Caki2 (cell line): ENCODE results near the gene ISLR2. TPM values are rescaled to one million over a fixed set of nuclear protein-coding genes. Genes with fewer than 3 reads are reported as not detected.

Source experiments
- DNase-seq: peaks from one replicate; pipeline ENCODE4 v3.0.0-alpha.2; 2015; ENCODE audit warnings: low read depth
- in situ Hi-C: cut with HindIII; loops from 2 replicates; pipeline ENCODE4 v1.10.0; 2016; ENCODE audit warnings: low sequenced_read_pairs, low pct_unique_long_range_greater_than_20kb, mixed read lengths
- total RNA-seq: library from RNA; depleted of rRNA; stranded (reverse); fragments of >200 nt; shearing (Covaris generic); gene quantifications from 2 replicates; pipeline ENCODE4 v1.2.3, GENCODE V29; 2014; ENCODE audit warnings: low replicate concordance

The ISLR2 gene
- total RNA-seq, 1 experiment from 2014 or later, result 1.4 TPM

DNA sequence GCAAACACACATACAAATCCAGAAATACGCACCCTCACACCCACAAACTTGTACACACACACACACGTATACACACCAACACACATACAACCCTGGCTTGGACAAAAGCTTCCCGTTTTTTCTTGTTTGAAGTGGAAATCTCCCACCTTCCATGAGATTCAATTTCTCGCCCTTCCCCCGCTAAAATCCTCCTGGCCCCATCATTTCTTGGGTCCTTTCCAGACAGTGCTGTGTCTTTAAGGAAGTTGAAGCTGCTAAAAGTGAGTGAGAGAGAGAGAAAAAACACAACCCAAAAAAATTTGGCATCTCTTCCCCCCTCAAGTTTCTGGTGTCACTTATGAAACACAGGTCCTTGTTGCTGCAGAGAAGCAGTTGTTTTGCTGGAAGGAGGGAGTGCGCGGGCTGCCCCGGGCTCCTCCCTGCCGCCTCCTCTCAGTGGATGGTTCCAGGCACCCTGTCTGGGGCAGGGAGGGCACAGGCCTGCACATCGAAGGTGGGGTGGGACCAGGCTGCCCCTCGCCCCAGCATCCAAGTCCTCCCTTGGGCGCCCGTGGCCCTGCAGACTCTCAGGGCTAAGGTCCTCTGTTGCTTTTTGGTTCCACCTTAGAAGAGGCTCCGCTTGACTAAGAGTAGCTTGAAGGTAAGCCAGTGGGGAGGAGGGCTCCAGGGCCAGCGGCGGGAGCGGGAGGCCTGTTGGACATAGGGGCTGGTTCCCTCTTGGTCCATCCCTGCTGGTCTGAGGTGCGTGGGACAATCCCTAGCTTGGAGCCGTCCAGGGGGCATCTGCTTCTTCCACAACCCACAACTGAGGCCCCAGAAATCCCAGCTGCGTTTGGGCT is 43.2 kb downstream of the ISLR2 start, which contains the start of gene ISLR:
Gene ISLR, plus strand, starts transcription at position 331 of the 839 bp plus-strand sequence. CDS start 1,149 bp downstream, outside the sequence.
- in situ Hi-C loops, result no loop called here
- DNase-seq, result no peak

DNA sequence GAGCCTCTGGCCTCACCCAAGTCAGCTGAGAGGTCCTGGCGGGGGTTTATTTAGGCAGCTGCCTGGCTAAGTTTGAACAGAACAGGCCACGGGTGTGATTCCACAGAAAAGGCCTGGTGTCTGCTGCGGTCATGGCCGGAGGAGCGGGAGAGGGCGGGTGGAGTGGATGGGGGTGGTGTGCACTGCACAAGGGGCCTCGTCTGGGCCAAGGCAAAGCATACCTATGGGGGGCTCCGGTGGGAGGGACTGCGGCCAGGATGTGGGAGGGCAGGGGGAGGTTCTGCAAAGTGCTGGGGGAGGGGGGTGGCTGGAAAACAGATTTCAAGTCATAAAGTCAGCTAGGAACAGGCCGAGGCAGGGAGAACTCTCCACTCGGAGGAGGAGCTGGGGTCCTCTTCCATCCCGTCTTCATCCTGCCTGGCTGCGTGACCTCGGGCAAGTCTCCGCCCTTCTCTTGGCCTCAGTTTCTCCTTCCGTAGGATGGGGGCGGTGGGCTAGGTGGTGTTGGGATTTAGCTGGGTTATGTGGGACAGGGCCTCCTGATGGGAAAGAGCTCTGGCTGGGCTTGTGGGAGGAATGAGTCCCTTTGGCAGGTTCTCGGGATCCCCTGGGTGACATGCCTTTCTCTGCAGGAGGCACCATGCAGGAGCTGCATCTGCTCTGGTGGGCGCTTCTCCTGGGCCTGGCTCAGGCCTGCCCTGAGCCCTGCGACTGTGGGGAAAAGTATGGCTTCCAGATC is 44.0 kb downstream of the ISLR2 start:
- in situ Hi-C loops, result no loop called here
- DNase-seq, result no peak

DNA sequence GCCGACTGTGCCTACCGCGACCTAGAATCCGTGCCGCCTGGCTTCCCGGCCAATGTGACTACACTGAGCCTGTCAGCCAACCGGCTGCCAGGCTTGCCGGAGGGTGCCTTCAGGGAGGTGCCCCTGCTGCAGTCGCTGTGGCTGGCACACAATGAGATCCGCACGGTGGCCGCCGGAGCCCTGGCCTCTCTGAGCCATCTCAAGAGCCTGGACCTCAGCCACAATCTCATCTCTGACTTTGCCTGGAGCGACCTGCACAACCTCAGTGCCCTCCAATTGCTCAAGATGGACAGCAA is 44.5 kb downstream of the ISLR2 start:
- in situ Hi-C loops, result no loop called here
- no peak for DNase-seq

- in situ Hi-C loops, result no loop called here
- no peak for DNase-seq
Measured at GRCh38 chr15:74175271-74176191, 45.1 kb downstream of the ISLR2 start.

GRCh38 chr15:74176262-74177214 is 46.2 kb downstream of the ISLR2 start:
- in situ Hi-C loops, result no loop called here

DNA sequence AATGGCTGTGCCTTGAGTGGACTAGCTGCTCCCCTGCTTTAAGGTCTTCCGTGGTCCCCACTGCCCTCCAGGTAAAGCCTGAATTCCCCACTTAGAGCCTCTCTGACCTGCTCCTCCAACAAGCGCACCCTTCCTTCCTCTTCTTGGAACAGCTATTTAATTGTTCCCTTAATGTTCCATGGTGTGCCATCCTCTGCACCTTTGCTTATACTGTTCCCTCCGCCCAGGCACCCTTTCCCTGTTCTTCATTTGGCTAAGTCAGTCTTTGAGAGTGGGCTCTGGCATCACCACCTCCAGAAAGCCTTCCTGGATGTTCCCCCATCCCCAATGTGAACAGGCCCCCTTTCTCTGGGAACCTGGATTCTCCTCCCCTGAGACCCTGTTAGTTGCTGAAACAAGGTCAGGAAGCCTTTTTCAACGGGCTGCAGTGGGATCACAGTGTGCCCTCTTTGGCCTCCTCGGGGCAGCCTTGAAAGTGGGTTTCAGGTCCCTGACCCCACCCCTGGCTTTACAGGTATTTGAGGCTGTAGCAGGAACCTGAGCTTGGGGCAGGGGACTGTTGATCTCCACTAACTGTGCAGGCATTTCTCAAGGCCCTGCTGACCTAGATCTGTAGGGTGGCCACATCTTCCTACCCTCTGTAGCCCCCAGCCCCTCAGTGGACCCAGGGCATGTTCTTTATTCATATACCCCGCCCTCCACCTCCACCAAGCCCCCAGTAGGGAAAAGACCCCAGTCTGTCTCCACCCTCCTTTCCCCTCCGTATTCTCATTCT is 48.1 kb downstream of the ISLR2 start:
- in situ Hi-C loops, result no loop called here
- DNase-seq, result no peak

More at GRCh38 chr15:74176262-74177214, 46.2 kb downstream of the ISLR2 start:
- no peak for DNase-seq

- in situ Hi-C loops, result no loop called here
- DNase-seq, result peak; percentile 81
Measured at GRCh38 chr15:74179101-74179841, 48.9 kb downstream of the ISLR2 start.

- DNase-seq, result no peak
- in situ Hi-C loops, result no loop called here
Measured at GRCh38 chr15:74179983-74180880, 49.8 kb downstream of the ISLR2 start.

- DNase-seq, result no peak
- in situ Hi-C loops, result no loop called here
Measured at GRCh38 chr15:74180881-74181602, 50.7 kb downstream of the ISLR2 start.

GRCh38 chr15:74182131-74182530 is 51.7 kb downstream of the ISLR2 start:
- in situ Hi-C loops, result no loop called here
- no peak for DNase-seq

- DNase-seq, result no peak
- in situ Hi-C loops, result no loop called here
Measured at GRCh38 chr15:74184582-74185091, 54.3 kb downstream of the ISLR2 start.

DNA sequence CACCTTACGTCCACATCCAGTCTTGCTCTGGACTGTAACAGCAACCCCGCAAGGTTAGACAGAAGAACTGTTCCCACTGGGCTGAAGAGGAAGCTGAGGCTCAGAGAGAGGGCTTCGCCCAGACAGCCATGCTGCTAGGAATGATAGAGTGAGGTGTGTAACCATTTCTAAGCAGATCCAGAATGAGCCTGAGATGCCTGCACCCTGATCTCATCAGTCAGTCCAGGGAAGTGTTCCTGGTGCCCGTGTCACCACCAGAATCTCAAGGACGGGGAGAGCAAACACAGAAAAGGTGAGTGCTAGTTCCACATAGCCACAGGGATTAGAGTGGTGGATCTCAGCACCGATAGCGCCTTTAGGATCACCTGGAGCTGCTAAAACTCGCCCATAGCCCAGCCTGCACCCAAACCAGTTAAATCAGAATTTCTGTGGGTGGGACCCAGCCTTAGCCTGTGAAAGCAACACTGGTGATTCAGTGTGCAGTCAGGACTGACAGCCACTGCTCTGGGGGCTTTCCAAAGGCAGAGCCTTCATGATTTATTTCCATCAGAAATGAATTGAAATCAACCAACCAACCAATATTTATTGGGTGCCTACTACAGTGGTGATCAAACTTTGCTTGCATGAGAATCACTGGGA is 55.4 kb downstream of the ISLR2 start:
- no peak for DNase-seq
- in situ Hi-C loops, result no loop called here
